Activated CD4-positive, alpha-beta T cell treated with anti-CD3 and anti-CD28 coated beads, Interleukin-2, amount 10 ng/mL, durations not matched to agents 7 days and 5 days (primary cell): ENCODE data around the gene MYH7. TPM values are rescaled to one million over a fixed set of nuclear protein-coding genes. Genes with fewer than 3 reads are reported as not detected.

Experiments used
- CTCF ChIA-PET: fragments of 350-600 bp; sonication (Branson Sonifier 250); formaldehyde crosslinking; loops from one replicate; lab custom pipeline; 2021; ENCODE audit warnings: antibody characterized with exemption; lab: Charles Lee
- POLR2A ChIA-PET: fragments of 350-600 bp; sonication (Branson Sonifier 250); formaldehyde crosslinking; loops from one replicate; lab custom pipeline; 2021; ENCODE audit warnings: antibody characterized with exemption; lab: Charles Lee
- DNase-seq: peaks from one replicate; pipeline ENCODE4 v3.0.0-alpha.2; 2020
- H3K27ac Mint-ChIP-seq: one replicate; pipeline ENCODE4 v1.8.0; 2021; ENCODE audit warnings: mild to moderate bottlenecking, moderate library complexity, mixed read lengths
- H3K27me3 Mint-ChIP-seq: one replicate; pipeline ENCODE4 v1.8.0; 2021; ENCODE audit warnings: mixed read lengths
- H3K36me3 Mint-ChIP-seq: one replicate; pipeline ENCODE4 v1.8.0; 2021; ENCODE audit warnings: low read depth, mixed read lengths
- H3K4me1 Mint-ChIP-seq: one replicate; pipeline ENCODE4 v1.8.0; 2021; ENCODE audit warnings: mixed read lengths
- H3K4me3 Mint-ChIP-seq: one replicate; pipeline ENCODE4 v1.8.0; 2021; ENCODE audit warnings: mild to moderate bottlenecking, moderate library complexity, mixed read lengths
- H3K9me3 Mint-ChIP-seq: one replicate; pipeline ENCODE4 v1.8.0; 2021; ENCODE audit warnings: mixed read lengths
- total RNA-seq, 2 experiments: library from RNA; stranded (reverse); gene quantifications; one replicate each; pipeline ENCODE4 v1.2.3, GENCODE V29; 2021

The MYH7 gene
- total RNA-seq, 2 experiments from 2014 or later, result 0.04 to 0.07 TPM

DNA sequence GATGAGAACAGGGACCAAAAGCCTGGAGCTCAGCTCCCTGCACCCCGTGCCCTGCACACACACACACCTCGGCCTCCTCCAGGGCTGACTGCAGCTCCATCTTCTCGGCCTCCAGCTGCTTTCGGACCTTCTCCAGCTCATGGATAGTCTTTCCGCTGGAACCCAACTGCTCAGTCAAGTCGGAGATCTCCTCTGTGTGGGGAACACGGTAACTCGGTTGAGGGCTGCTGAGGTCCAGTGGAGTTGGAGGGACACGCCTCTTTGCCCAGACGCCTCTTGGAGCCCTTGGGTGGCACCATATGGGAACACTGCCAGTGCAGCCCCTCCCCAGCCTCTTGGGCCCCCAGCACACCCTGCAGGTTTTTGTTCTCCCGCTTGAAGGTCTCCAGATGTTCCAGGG lies 18.7 kb downstream of the MYH7 start:
- H3K36me3 Mint-ChIP-seq, result no peaks in the 10 kb centered on the region
- H3K9me3 Mint-ChIP-seq, result no peaks in the 10 kb centered on the region
- no peak overlapping the region for H3K4me3 Mint-ChIP-seq
- ChIA-PET POLR2A (no interaction called here), CTCF (no interaction called here)
- DNase-seq, result no peak
- peaks cover 13% of the 10 kb centered on the region for H3K4me1 Mint-ChIP-seq
- no peaks in the 10 kb centered on the region for H3K27me3 Mint-ChIP-seq
- no peak overlapping the region for H3K27ac Mint-ChIP-seq

DNA sequence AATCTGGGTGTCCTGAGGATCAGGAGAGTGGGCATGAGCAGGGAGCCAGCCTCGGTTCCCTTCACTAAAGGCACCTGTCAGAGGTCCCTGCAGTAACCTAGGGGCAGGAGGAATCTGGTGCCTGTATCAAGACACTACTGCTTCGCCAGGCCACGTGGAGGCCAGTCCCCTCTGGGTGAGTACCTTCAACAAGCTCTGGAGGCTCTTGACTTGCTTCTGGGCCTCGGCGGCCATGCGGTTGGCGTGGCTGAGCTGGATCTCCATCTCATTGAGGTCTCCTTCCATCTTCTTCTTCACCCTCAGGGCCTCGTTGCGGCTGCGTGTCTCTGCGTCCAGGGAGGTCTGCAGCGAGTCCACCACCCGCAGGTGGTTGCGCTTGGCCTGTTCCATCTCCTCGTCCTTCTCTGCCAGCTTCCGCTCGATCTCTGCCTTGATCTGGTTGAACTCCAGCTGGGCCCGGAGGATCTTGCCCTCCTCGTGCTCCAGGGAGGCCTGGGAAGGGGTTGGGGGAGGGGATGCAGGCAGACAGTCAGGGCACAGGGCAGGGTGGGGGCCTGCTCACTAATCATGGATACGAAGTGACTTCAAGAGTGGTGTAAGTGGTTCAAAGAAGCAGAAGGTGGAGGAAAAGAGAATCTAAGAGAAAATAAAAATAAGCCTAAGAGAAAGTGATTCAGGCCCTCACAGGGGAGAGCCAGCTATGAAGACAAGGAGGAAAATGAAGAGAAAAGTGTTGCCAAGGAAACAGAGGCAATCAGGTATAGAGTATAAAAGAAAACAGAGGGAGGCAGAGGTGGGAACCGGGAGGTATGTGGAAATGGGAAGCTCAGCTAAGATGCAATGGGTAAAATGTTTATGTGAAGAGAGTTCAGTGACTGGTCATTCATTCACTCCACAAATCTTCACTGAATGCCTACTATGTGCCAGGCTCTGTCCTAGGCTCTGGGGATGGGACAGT lies 19.4 kb downstream of the MYH7 start:
- no peak overlapping the region for H3K27ac Mint-ChIP-seq
- peaks cover 7% of the 10 kb centered on the region for H3K4me1 Mint-ChIP-seq
- no peaks in the 10 kb centered on the region for H3K9me3 Mint-ChIP-seq
- no peaks in the 10 kb centered on the region for H3K36me3 Mint-ChIP-seq
- H3K27me3 Mint-ChIP-seq, result no peaks in the 10 kb centered on the region
- DNase-seq, result no peak
- H3K4me3 Mint-ChIP-seq, result no peak overlapping the region
- POLR2A ChIA-PET, result no interaction called here
- CTCF ChIA-PET, result interaction anchor here (0.6 to 0.8 kb wide), 2 partner anchors 17 to 63 kb away, joined by 3 read pairs; no protein-coding TSS in a partner anchor

GRCh38 chr14:23414906-23415820 lies 20.3 kb downstream of the MYH7 start:
- Mint-ChIP-seq H3K9me3 (no peaks in the 10 kb centered on the region), H3K4me3 (no peak overlapping the region), H3K27me3 (no peaks in the 10 kb centered on the region), H3K27ac (no peak overlapping the region), H3K4me1 (peaks cover under 1% of the 10 kb centered on the region), H3K36me3 (no peaks in the 10 kb centered on the region)
- no peak for DNase-seq
- ChIA-PET CTCF (interaction anchor here (0.6 to 0.9 kb wide), 4 partner anchors 17 to 134 kb away, joined by 3 read pairs; no protein-coding TSS in a partner anchor), POLR2A (no interaction called here)

DNA sequence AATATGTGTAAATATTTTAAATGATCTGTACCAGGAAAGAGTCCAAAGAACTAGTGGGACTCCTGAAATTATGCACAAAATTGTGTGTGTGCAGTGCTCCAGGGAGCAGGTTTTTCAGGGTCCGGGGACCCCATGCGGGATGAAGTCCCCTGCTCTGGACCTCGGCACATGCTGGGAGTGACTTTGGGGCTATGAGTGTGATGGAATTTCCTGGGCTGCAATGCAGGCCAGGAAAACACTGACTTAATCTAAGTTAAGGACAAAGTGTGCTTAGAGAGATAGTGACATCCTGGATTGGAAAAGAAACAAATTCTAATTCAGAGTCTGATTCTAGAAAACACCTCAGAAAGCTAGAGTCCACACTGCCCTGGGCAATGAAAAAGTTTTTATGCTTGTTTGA lies 21.2 kb downstream of the MYH7 start:
- no peak overlapping the region for H3K27ac Mint-ChIP-seq
- ChIA-PET CTCF (interaction anchor here (0.6 kb wide), 1 partner anchor 135 kb away, joined by 3 read pairs; no protein-coding TSS in a partner anchor), POLR2A (no interaction called here)

DNA sequence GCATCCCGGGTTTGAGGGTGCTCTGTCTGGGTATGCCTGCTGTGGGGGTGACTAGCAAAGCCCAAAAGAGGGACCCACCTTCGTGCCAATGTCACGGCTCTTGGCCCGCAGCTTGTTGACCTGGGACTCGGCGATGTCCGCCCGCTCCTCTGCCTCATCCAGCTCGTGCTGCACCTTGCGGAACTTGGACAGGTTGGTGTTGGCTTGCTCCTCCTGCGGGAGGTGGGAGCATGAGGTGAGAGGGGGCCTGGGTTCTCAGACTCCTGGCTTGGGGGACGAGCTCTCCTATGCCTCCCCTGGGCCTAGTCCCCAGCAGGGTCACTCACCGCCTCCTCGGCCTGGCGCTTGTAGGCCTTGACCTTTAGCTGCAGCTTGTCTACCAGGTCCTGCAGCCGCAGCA lies 21.8 kb downstream of the MYH7 start:
- no peaks in the 10 kb centered on the region for H3K36me3 Mint-ChIP-seq
- H3K9me3 Mint-ChIP-seq, result no peaks in the 10 kb centered on the region
- CTCF ChIA-PET, result interaction anchor here (1.6 kb wide), 1 partner anchor 10 kb away, joined by 6 read pairs; no protein-coding TSS in a partner anchor
- POLR2A ChIA-PET, result no interaction called here
- no peak overlapping the region for H3K4me3 Mint-ChIP-seq
- H3K27me3 Mint-ChIP-seq, result no peaks in the 10 kb centered on the region
- no peaks in the 10 kb centered on the region for H3K4me1 Mint-ChIP-seq
- no peak for DNase-seq
- no peak overlapping the region for H3K27ac Mint-ChIP-seq

More for the DNA sequence above, 21.2 kb downstream of the MYH7 start:
- Mint-ChIP-seq H3K9me3 (no peaks in the 10 kb centered on the region), H3K36me3 (no peaks in the 10 kb centered on the region), H3K27me3 (no peaks in the 10 kb centered on the region), H3K4me1 (no peaks in the 10 kb centered on the region), H3K4me3 (no peak overlapping the region)
- DNase-seq, result no peak

GRCh38 chr14:23411563-23412525 lies 23.6 kb downstream of the MYH7 start:
- no peak overlapping the region for H3K4me3 Mint-ChIP-seq
- no peaks in the 10 kb centered on the region for H3K4me1 Mint-ChIP-seq
- no peak for DNase-seq
- CTCF ChIA-PET, result interaction anchor here (1.6 kb wide), 1 partner anchor 12 kb away, joined by 6 read pairs; no protein-coding TSS in a partner anchor
- H3K36me3 Mint-ChIP-seq, result no peaks in the 10 kb centered on the region
- H3K27ac Mint-ChIP-seq, result no peak overlapping the region
- H3K27me3 Mint-ChIP-seq, result no peaks in the 10 kb centered on the region
- POLR2A ChIA-PET, result no interaction called here
- H3K9me3 Mint-ChIP-seq, result no peaks in the 10 kb centered on the region

GRCh38 chr14:23409966-23410635 lies 25.4 kb downstream of the MYH7 start:
- no peaks in the 10 kb centered on the region for H3K4me1 Mint-ChIP-seq
- no peaks in the 10 kb centered on the region for H3K36me3 Mint-ChIP-seq
- H3K27ac Mint-ChIP-seq, result no peak overlapping the region
- H3K9me3 Mint-ChIP-seq, result no peaks in the 10 kb centered on the region
- ChIA-PET CTCF (interaction anchor here (0.7 to 1.3 kb wide), 3 partner anchors 13 to 196 kb away, joined by 3 to 5 read pairs (median 3); no protein-coding TSS in a partner anchor), POLR2A (no interaction called here)
- no peak overlapping the region for H3K4me3 Mint-ChIP-seq
- H3K27me3 Mint-ChIP-seq, result no peaks in the 10 kb centered on the region
- no peak for DNase-seq

GRCh38 chr14:23409475-23409874 lies 26.0 kb downstream of the MYH7 start:
- Mint-ChIP-seq H3K4me1 (no peaks in the 10 kb centered on the region), H3K27me3 (no peaks in the 10 kb centered on the region), H3K4me3 (no peak overlapping the region), H3K27ac (no peak overlapping the region), H3K9me3 (no peaks in the 10 kb centered on the region), H3K36me3 (no peaks in the 10 kb centered on the region)
- DNase-seq, result no peak
- ChIA-PET POLR2A (no interaction called here), CTCF (interaction anchor here (0.7 to 1.3 kb wide), 2 partner anchors 14 to 195 kb away, joined by 3 to 5 read pairs; no protein-coding TSS in a partner anchor)

DNA sequence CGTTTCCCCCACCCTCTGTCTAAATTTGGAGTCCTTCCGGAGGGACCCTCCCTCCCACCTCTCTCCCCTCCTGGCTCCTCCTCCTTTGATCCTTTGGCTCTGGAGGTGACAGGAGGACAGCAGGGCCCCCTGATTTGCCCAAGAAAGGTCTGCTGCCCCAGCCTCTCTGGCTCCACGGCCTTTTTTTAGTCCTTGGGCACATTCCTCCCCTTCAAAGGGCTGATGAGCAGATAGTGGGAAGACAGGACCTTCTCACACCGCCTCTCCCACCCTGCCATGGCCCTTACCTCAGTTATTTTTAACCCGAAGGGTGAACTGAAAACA lies 27.2 kb downstream of the MYH7 start:
- no peaks in the 10 kb centered on the region for H3K27me3 Mint-ChIP-seq
- CTCF ChIA-PET, result no interaction called here

DNA sequence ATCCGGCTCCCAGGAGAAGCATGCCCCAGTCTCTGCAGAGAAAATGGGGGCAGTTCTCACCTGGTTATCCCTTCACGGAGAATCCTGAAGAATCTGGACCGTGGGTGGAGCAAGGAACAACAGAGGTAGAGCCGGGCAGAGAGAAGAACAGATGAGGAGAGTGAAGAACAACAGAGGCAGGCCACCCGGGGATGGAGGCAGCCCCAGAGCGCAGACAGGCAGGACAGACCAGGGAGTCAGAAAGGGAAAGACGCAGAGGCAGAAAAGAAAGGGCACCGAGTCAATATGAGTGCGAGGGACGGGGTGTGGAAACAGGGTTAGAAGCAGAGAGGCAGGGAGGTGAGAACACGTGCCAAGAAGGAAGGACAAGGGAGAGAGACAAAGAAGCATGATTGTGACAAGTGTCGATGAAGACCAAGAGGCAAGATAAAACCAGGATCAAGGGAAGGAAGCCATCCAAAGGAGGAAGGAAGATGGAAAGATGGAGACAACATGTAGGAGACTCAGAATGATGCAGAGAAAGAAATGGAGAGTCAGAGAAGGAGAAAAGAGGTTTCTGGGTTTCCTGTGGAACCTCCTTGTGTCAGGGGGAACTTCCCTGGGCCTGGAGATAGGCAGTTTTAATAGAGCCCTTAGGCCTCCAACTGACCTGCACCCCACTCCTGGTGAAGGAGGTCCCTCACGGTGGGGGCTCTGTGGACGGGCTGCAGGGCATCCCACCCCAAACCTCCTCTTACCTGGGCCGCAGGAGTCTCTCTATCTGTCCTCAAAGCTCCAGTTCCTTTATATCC lies 27.7 kb downstream of the MYH7 start, which contains the start of gene MYH6:
Gene MYH6 (minus strand): TSS at position 758 of the 791 bp plus-strand sequence. CDS start 1,050 bp downstream, outside the sequence.
- ChIA-PET POLR2A (no interaction called here), CTCF (no interaction called here)
- Mint-ChIP-seq H3K27ac (no peak within 1 kb of the TSS), H3K9me3 (no peaks in the 10 kb centered on the region), H3K27me3 (no peaks in the 10 kb centered on the region), H3K36me3 (no peaks in the 10 kb centered on the region), H3K4me3 (no peak within 1 kb of the TSS), H3K4me1 (no peaks in the 10 kb centered on the region)
- DNase-seq, result no peak

More for the DNA sequence above, 27.2 kb downstream of the MYH7 start:
- no peaks in the 10 kb centered on the region for H3K36me3 Mint-ChIP-seq
- DNase-seq, result no peak
- H3K9me3 Mint-ChIP-seq, result no peaks in the 10 kb centered on the region
- POLR2A ChIA-PET, result no interaction called here
- H3K4me1 Mint-ChIP-seq, result no peaks in the 10 kb centered on the region
- no peak overlapping the region for H3K4me3 Mint-ChIP-seq
- no peak overlapping the region for H3K27ac Mint-ChIP-seq
